Measurements from ENCODE around the gene RAC3.

- TF ChIP-seq CTCF (IDR thresholded peaks at IDR 0.05; ENCODE audit: insufficient read depth, low read depth, low read length) = no peak
- TF ChIP-seq EZH2 (IDR thresholded peaks at IDR 0.05; ENCODE audit: insufficient read depth, low read length) = no peak
Observed at GRCh38 chr17:82014971-82015310, 16.5 kb upstream of the RAC3 start.

Measured in astrocyte (in vitro differentiated cells and primary cell).